WERI-Rb-1 (cell line): ENCODE results near the gene ITSN1.

Experiments used
- DNase-seq: peaks from one replicate; pipeline ENCODE4 v3.0.0-alpha.2; 2020
- H3K27ac ChIP-seq: fragments of 250-450 bp; sonication (Bioruptor Pico); 2 replicates; pipeline ENCODE4 v1.5.1; 2020; ENCODE audit warnings: mild to moderate bottlenecking, moderate library complexity
- H3K27me3 ChIP-seq: fragments of 250-450 bp; sonication (Bioruptor Pico); 2 replicates; pipeline ENCODE4 v1.5.1; 2021; ENCODE audit warnings: mild to moderate bottlenecking, low read depth, moderate library complexity; ENCODE audit not compliant: insufficient read depth, severe bottlenecking
- H3K36me3 ChIP-seq: fragments of 250-450 bp; sonication (Bioruptor Pico); 2 replicates; pipeline ENCODE4 v1.5.1; 2020; ENCODE audit warnings: mild to moderate bottlenecking, moderate library complexity
- H3K4me3 ChIP-seq: 2 replicates; pipeline ENCODE4 v1.5.1; 2011; ENCODE audit warnings: low read depth, mild to moderate bottlenecking, control low read depth, low read length
- H3K9me3 ChIP-seq: fragments of 250-450 bp; sonication (Bioruptor Pico); 2 replicates; pipeline ENCODE4 v1.5.1; 2021; ENCODE audit warnings: mild to moderate bottlenecking, moderate library complexity; ENCODE audit not compliant: severe bottlenecking
- TF ChIP-seq, protein P1 (sequence below): IDR thresholded peaks from 2 replicates; pipeline ENCODE4 v1.5.1; 2011; ENCODE audit warnings: low read depth, mild to moderate bottlenecking, control low read depth, inconsistent platforms, low read length

The ITSN1 gene

DNA sequence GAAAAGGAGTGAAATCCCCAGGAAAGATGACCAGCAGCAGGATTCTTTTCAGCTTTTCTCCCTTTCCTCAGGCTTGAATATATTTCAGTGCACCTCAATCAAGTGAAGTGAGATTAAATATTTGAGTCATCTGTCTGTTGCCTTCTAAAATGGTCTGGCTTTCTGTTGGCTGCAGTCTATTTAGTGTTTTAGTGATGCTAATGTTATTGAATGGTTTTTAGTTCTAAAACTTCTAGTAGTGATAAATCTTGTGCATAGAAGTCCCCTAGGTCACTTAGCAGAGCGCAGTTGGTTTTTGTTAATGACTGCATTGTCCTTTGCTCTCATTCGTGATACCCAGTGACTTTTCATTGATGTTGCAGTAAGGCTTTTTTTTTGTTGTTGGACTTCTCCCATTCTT is 53.5 kb downstream of the ITSN1 start:
- Histone ChIP-seq H3K9me3 (no peaks in the 10 kb centered on the region), H3K4me3 (no peak overlapping the region), H3K27ac (no peak overlapping the region), H3K36me3 (no peaks in the 10 kb centered on the region), H3K27me3 (no peaks in the 10 kb centered on the region)
- TF ChIP-seq, protein P1, sequence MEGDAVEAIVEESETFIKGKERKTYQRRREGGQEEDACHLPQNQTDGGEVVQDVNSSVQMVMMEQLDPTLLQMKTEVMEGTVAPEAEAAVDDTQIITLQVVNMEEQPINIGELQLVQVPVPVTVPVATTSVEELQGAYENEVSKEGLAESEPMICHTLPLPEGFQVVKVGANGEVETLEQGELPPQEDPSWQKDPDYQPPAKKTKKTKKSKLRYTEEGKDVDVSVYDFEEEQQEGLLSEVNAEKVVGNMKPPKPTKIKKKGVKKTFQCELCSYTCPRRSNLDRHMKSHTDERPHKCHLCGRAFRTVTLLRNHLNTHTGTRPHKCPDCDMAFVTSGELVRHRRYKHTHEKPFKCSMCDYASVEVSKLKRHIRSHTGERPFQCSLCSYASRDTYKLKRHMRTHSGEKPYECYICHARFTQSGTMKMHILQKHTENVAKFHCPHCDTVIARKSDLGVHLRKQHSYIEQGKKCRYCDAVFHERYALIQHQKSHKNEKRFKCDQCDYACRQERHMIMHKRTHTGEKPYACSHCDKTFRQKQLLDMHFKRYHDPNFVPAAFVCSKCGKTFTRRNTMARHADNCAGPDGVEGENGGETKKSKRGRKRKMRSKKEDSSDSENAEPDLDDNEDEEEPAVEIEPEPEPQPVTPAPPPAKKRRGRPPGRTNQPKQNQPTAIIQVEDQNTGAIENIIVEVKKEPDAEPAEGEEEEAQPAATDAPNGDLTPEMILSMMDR: no peak
- no peak for DNase-seq

DNA sequence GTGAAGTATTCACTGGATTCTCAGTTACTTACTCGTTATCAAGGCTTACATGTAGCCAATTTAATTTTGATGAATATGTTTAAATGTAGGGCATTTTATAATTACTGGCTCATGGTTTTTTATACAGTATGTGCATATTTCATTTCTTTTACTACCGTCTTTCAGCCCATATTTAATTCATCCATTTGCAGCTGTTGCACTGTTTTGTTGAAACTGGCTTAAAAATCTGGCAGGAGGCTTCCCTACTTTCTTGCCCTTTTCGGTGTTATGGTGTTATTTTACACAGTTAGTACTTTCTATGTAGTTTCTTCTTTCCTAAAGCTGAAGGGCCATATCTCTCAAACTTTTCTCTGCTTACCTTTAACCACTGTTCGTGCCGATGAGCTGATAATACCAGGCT is 54.2 kb downstream of the ITSN1 start:
- H3K27ac ChIP-seq: no peak overlapping the region
- TF ChIP-seq, protein P1: no peak
- no peaks in the 10 kb centered on the region for H3K27me3 ChIP-seq
- no peaks in the 10 kb centered on the region for H3K36me3 ChIP-seq
- H3K4me3 ChIP-seq: no peak overlapping the region
- DNase-seq: no peak
- no peaks in the 10 kb centered on the region for H3K9me3 ChIP-seq

DNA sequence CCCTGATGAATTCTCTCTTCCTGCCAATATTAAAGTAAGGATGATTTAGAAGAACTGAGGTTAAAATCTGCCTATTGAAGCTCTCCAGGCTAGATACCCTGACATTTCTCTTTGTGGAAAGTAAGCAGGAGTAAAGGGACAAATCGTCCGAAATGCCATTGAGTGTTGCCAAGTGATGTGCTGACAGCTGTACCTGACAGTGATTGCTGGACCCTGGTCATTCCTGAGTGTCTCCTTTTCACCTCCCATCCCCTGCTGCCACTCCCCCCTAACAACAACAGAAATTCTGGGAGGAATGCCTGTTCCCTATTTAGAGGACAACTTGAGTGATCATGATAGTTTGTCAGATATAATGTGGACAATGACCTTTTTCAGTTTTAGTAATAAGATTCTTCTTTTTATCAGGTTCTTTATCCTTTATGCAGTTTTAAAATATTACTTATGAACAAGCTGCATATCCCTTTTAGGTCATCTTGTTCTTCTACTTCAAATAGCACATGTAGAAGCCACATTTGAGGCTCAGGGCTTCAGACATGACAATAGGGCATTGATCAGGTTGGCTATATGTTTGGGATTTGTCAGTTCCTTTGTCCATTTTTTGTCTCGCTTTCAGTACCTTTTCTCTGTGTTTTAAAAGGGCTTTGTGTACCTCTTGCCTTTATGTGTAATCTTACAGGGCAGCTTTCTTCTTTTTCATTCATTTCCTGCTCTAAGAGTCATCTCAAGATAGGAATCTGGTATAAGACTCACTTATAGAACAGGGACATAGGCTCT is 56.0 kb downstream of the ITSN1 start:
- DNase-seq: no peak
- Histone ChIP-seq H3K9me3 (no peaks in the 10 kb centered on the region), H3K36me3 (no peaks in the 10 kb centered on the region), H3K27ac (no peak overlapping the region), H3K27me3 (no peaks in the 10 kb centered on the region), H3K4me3 (no peak overlapping the region)
- TF ChIP-seq, protein P1: no peak

DNA sequence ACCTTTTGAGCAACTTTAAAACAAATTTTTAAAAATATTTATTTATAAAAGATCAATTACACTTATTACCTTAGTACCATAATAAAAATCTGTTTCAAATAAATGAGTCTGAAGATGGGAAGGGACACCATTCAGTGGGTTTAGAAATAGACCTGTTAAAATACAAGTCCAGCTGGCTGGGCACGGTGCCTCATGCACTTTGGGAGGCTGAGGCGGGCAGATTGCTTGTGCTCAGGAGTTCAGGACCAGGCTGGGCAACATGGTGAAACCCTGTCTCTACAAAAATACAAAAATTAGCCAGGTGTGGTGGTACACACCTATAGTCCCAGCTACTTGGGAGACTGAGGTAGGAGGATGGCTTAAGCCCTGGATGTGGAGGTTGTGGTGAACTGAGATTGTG is 57.0 kb downstream of the ITSN1 start:
- Histone ChIP-seq H3K27me3 (no peaks in the 10 kb centered on the region), H3K9me3 (no peaks in the 10 kb centered on the region), H3K4me3 (no peak overlapping the region), H3K27ac (no peak overlapping the region), H3K36me3 (no peaks in the 10 kb centered on the region)
- DNase-seq: no peak
- TF ChIP-seq, protein P1: no peak

DNA sequence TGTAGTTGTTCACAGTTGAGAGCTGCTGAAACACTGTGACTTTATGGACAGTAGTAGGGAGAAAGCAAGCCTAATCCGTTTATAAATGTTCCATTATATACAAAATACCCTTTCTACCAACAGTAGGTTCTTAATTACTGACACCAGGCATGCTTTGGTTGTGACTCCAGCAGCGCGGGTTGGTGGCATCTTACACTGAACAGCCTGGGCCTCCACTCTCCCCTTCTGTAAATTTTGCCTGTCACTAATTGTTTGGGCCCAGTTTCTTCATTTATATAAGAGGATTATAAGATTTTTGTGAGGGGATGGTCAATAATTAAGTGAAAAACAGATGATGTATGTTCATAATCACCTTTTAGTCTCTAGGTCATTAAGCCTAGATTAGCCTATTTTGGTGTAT is 58.2 kb downstream of the ITSN1 start:
- Histone ChIP-seq H3K27me3 (no peaks in the 10 kb centered on the region), H3K36me3 (no peaks in the 10 kb centered on the region), H3K4me3 (no peak overlapping the region), H3K9me3 (no peaks in the 10 kb centered on the region), H3K27ac (peak overlapping the region; percentile 9)
- TF ChIP-seq, protein P1: no peak
- DNase-seq: peak; percentile 66
